Endothelial cell of umbilical vein (primary cell): ENCODE measurements around the gene AMN. TPM values are rescaled to one million over a fixed set of nuclear protein-coding genes. Genes with fewer than 3 reads are reported as not detected.

ENCODE experiments used
- BruUV-seq: library from RNA; stranded (reverse); fragments of 400-500 nt; replicated peaks from 2 replicates; lab custom pipeline; 2021; lab: Mats Ljungman, UMichigan
- CTCF ChIA-PET: fragments of 300-600, 350-600 bp; sonication (Branson Sonifier 250); formaldehyde crosslinking; loops from one replicate; lab custom pipeline; 2021; ENCODE audit warnings: antibody characterized with exemption, inconsistent platforms; lab: Charles Lee
- POLR2A ChIA-PET: fragments of 300-600, 350-600 bp; sonication (Branson Sonifier 250); formaldehyde crosslinking; loops from one replicate; lab custom pipeline; 2021; ENCODE audit warnings: antibody characterized with exemption, inconsistent platforms; lab: Charles Lee
- DNase-seq: peaks from one replicate; pipeline ENCODE4 v3.0.0-alpha.2; 2011; ENCODE audit warnings: low read depth, low spot score
- FAIRE-seq: peaks from 2 replicates; lab custom pipeline; 2011; peaks lifted over from hg19 to GRCh38; lab: Jason Lieb, UNC
- H2AFZ ChIP-seq: 2 replicates; pipeline ENCODE4 v1.6.0; 2012; ENCODE audit warnings: low read depth, low read length, control low read depth, inconsistent platforms
- H3K27ac ChIP-seq: 2 replicates; pipeline ENCODE4 v1.5.1; 2011; ENCODE audit warnings: low read depth, mild to moderate bottlenecking, control low read depth, low read length, moderate library complexity; ENCODE audit not compliant: insufficient read depth
- H3K27me3 ChIP-seq, 2 experiments: 2 replicates each; pipeline versions ENCODE4 v1.6.0 to v1.6.1; 2011; ENCODE audit warnings: low read length in 2 of 2, mixed read lengths in 1 of 2; ENCODE audit not compliant: control insufficient read depth in 2 of 2, insufficient read depth in 2 of 2
- H3K36me3 ChIP-seq, 2 experiments: 2 replicates in 1 of 2; 3 replicates in 1 of 2; pipeline ENCODE4 v1.5.1; 2011; ENCODE audit warnings: low read length in 2 of 2, mild to moderate bottlenecking in 1 of 2, moderate library complexity in 1 of 2; ENCODE audit not compliant: control insufficient read depth in 2 of 2, insufficient read depth in 2 of 2; ENCODE audit errors: extremely low read depth in 1 of 2
- H3K4me1 ChIP-seq: 3 replicates; pipeline ENCODE4 v1.5.1; 2011; ENCODE audit warnings: mild to moderate bottlenecking, low read length; ENCODE audit not compliant: control insufficient read depth, insufficient read depth; ENCODE audit errors: extremely low read depth
- H3K4me2 ChIP-seq: 2 replicates; pipeline ENCODE4 v1.6.1; 2011; ENCODE audit warnings: low read length, control low read depth, mixed read lengths; ENCODE audit not compliant: insufficient read depth
- H3K4me3 ChIP-seq, 3 experiments: fragments of 200-600 bp in 1 of 3; sonication (generic), shearing (Covaris generic) in 1 of 3; replicated peaks in 1 of 3; 2 replicates each; pipeline ENCODE4 v1.5.1; 2011 to 2016; ENCODE audit warnings: control low read depth in 3 of 3, low read length in 3 of 3, mild to moderate bottlenecking in 2 of 3, inconsistent platforms in 1 of 3, low read depth in 1 of 3, moderate library complexity in 1 of 3; ENCODE audit not compliant: insufficient read depth in 1 of 3
- H3K79me2 ChIP-seq: 2 replicates; pipeline ENCODE4 v1.6.0; 2012; ENCODE audit warnings: low read length, inconsistent platforms; ENCODE audit not compliant: control insufficient read depth, insufficient read depth
- H3K9ac ChIP-seq: replicated peaks from 2 replicates; pipeline ENCODE3; 2011; ENCODE audit warnings: low read length, control low read depth; ENCODE audit not compliant: insufficient read depth; ENCODE audit errors: extremely low read depth
- H3K9me1 ChIP-seq: replicated peaks from 3 replicates; pipeline ENCODE4 v1.6.0; 2011; ENCODE audit warnings: mild to moderate bottlenecking, low read length; ENCODE audit not compliant: control insufficient read depth, insufficient read depth; ENCODE audit errors: extremely low read depth
- H3K9me3 ChIP-seq: replicated peaks from 2 replicates; pipeline ENCODE4 v1.5.1; 2012; ENCODE audit warnings: low read length, inconsistent platforms; ENCODE audit not compliant: control insufficient read depth, insufficient read depth
- H4K20me1 ChIP-seq: replicated peaks from 2 replicates; pipeline ENCODE3; 2011; ENCODE audit warnings: mild to moderate bottlenecking, low read length; ENCODE audit not compliant: control insufficient read depth, insufficient read depth; ENCODE audit errors: extremely low read depth
- CTCF ChIP-seq, 2 donors: IDR thresholded peaks; 1 replicate in 1 of 2; 2 replicates in 1 of 2; pipeline ENCODE4 v1.5.1; 2011; ENCODE audit warnings: low read length in 2 of 2, mild to moderate bottlenecking in 2 of 2, moderate library complexity in 2 of 2, control low read depth in 1 of 2, inconsistent platforms in 1 of 2, low read depth in 1 of 2; ENCODE audit not compliant: insufficient read depth in 1 of 2; ENCODE audit errors: extremely low read depth in 1 of 2
- EZH2 ChIP-seq: IDR thresholded peaks from 2 replicates; pipeline ENCODE4 v1.6.1; 2012; ENCODE audit warnings: borderline replicate concordance, low read depth, mild to moderate bottlenecking, moderate library complexity, low read length, inconsistent platforms; ENCODE audit not compliant: severe bottlenecking
- FOS ChIP-seq: IDR thresholded peaks from 2 replicates; pipeline ENCODE4 v1.6.1; 2011; ENCODE audit warnings: mild to moderate bottlenecking, low read length, moderate library complexity, borderline replicate concordance; ENCODE audit not compliant: insufficient read depth
- GATA2 ChIP-seq: IDR thresholded peaks from 2 replicates; pipeline ENCODE4 v1.7.0; 2011; ENCODE audit warnings: low read depth, mild to moderate bottlenecking, moderate library complexity, mixed read lengths, low read length; ENCODE audit not compliant: insufficient read length, insufficient read depth
- JUN ChIP-seq: IDR thresholded peaks from 2 replicates; pipeline ENCODE4 v1.6.1; 2011; ENCODE audit warnings: borderline replicate concordance, low read depth; ENCODE audit not compliant: insufficient read length, insufficient read depth
- MAX ChIP-seq: IDR thresholded peaks from 2 replicates; pipeline ENCODE4 v1.6.1; 2011; ENCODE audit not compliant: insufficient read depth, insufficient read length
- MYC ChIP-seq: IDR thresholded peaks from one replicate; pipeline ENCODE4 v1.6.1; 2011; ENCODE audit warnings: mild to moderate bottlenecking, low read depth, low read length
- POLR2A ChIP-seq: IDR thresholded peaks from 2 replicates; pipeline ENCODE4 v1.6.1; 2012; ENCODE audit warnings: low read depth, mild to moderate bottlenecking, control low read depth, low read length
- POLR2AphosphoS5 ChIP-seq: IDR thresholded peaks from 2 replicates; pipeline ENCODE4 v1.6.1; 2012; ENCODE audit warnings: low read depth, mild to moderate bottlenecking, control low read depth, low read length, moderate library complexity; ENCODE audit not compliant: insufficient read depth
- dilution Hi-C: fragments of 300-500 bp; cut with MboI; formaldehyde crosslinking; loops from one replicate; pipeline ENCODE4 v1.15.0; 2019; ENCODE audit warnings: low sequenced_read_pairs; ENCODE audit not compliant: extremely low pct_ligation_motif_present
- intact Hi-C: fragments of 100-400 bp; cut with micrococcal nuclease; formaldehyde crosslinking; loops from one replicate; pipeline ENCODE4 v1.10.0; 2022
- polyA plus RNA-seq, 4 experiments: library from polyadenylated mRNA; depleted of rRNA in 3 of 4; stranded (reverse) in 3 of 4; unstranded in 1 of 4; fragments of >200 nt; gene quantifications; 2 replicates each; pipeline versions ENCODE4 v1.2.1 to v1.2.3, GENCODE V29; 2011 to 2012; ENCODE audit warnings: missing spikeins in 1 of 4
- total RNA-seq: library from RNA; stranded (reverse); gene quantifications from 2 replicates; pipeline ENCODE4 v1.2.3, GENCODE V29; 2021

The AMN gene
- total and polyA plus RNA-seq, 2 donors (not counting 3 experiments of a cell fraction or from before 2014, with no cell fraction given) = 0.03 TPM; not detected in 1

- no peaks in the 10 kb centered on the region for H4K20me1 ChIP-seq
- H3K4me2 ChIP-seq = no peak overlapping the region
- peaks cover 9 to 11% of the 10 kb centered on the region in 2 experiments for H3K36me3 ChIP-seq
- DNase-seq (no peak), FAIRE-seq (no peak)
- no peak overlapping the region for H2AFZ ChIP-seq
- no peaks in the 10 kb centered on the region for H3K9me1 ChIP-seq
- no peak overlapping the region for H3K4me3 ChIP-seq
- H3K27me3 ChIP-seq = no peaks in the 10 kb centered on the region
- no TSS peak for BruUV-seq
- H3K9me3 ChIP-seq = no peaks in the 10 kb centered on the region
- H3K27ac ChIP-seq = no peak overlapping the region
- ChIA-PET POLR2A (no interaction called here), CTCF (interaction anchor here (0.7 kb wide), 1 partner anchor 179 kb away, joined by 5 read pairs; no protein-coding TSS in a partner anchor)
- dilution Hi-C loops (no loop called here), intact Hi-C loops (no loop called here)
- H3K4me1 ChIP-seq = no peaks in the 10 kb centered on the region
- H3K9ac ChIP-seq = no peak overlapping the region
- TF ChIP-seq MAX (no peak), POLR2A (no peak)
- no peaks in the 10 kb centered on the region for H3K79me2 ChIP-seq
Observed at GRCh38 chr14:102873546-102874061, 48.9 kb upstream of the AMN start.

- no peaks in the 10 kb centered on the region for H3K9me1 ChIP-seq
- ChIA-PET POLR2A (no interaction called here), CTCF (interaction anchor here (1.0 to 1.2 kb wide), 2 partner anchors 11 to 181 kb away, joined by 3 to 5 read pairs; no protein-coding TSS in a partner anchor)
- H3K9me3 ChIP-seq = no peaks in the 10 kb centered on the region
- H3K4me2 ChIP-seq = no peak overlapping the region
- H3K9ac ChIP-seq = no peak overlapping the region
- H3K27me3 ChIP-seq = no peaks in the 10 kb centered on the region
- H2AFZ ChIP-seq = no peak overlapping the region
- H3K27ac ChIP-seq = no peak overlapping the region
- TF ChIP-seq GATA2 (no peak), MYC (no peak), POLR2AphosphoS5 (no peak), EZH2 (no peak), JUN (no peak), FOS (no peak), CTCF (IDR thresholded peaks at IDR 0.05; ENCODE audit: extremely low read depth in 1 of 2, insufficient read depth in 1 of 2, low read depth in 1 of 2, low read length in 2 of 2) (no peak), MAX (no peak), POLR2A (no peak)
- no TSS peak for BruUV-seq
- no peak overlapping the region for H3K4me3 ChIP-seq
- no peaks in the 10 kb centered on the region for H3K79me2 ChIP-seq
- dilution Hi-C loops (no loop called here), intact Hi-C loops (no loop called here)
- no peak for FAIRE-seq
- H4K20me1 ChIP-seq = no peaks in the 10 kb centered on the region
- peak; percentile 38 for DNase-seq
- H3K36me3 ChIP-seq = peaks cover 9 to 11% of the 10 kb centered on the region in 2 experiments
- no peaks in the 10 kb centered on the region for H3K4me1 ChIP-seq
Observed at GRCh38 chr14:102875652-102876051, 46.8 kb upstream of the AMN start.
